ENCODE data around the gene TMEM11.

DNA sequence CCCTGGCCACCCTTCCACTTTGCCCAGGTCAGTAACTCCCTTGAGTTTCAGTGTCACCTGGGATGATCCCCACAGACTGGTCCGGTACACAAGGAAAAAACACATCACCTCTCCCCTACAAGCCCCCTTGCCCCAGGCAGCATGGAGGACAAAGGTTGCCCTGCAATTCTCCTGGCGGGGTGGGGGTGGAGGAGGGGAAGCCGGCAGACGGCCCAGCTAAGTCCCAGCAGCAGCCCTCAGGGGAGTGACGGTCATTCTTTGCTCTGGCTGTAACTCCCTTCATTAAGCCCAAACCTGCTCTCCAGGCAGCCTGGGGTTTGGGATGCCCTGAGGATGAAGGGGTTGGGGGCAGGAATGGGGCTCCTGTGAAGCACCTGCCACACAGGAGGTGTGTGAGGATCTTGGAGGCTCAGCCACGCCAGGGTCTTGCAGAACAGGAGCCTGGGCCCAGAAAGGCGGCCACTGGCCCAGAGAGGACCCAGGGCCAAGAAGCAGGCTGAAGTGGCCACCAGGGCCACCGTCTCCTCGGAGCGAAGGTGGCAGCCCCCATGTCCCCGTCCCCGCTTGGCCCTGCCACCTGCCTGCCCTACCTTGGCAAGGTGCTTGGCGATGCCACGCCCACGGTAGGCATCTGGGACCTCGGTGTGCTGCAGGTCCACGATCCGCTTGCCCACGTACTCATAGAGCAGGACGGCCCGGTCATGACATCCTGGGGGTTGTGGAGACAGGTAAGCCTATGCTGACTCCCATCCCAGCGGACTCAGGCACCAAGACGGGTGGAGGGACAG is 29.7 kb upstream of the TMEM11 start:
- no peak for TF ChIP-seq POLR2A (IDR thresholded peaks at IDR 0.05; ENCODE audit: low read length)
- TF ChIP-seq GATA1 (IDR thresholded peaks at IDR 0.05; ENCODE audit: low read depth, low read length), result no peak

Measured in erythroblast (primary cell).